ENCODE measurements around the gene UNC119B.

The UNC119B gene

DNA sequence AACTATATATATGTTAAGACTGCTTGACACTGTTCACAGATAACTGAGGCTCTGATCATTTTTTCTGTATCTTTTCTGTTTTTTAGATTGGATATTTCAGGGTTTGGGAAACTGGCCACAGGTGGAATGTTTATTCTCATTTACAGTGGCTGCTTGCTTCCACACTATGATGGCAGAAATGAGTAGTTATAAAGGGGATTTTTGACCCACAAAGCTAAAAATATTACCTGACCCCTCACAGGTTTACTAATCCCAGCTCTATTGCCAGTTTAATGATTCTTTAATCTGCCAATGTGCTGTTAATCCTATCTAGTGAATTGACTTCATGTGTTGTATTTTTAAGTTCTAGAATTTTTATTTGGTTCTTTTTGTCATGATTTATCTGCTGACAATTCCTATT is 45.0 kb downstream of the UNC119B start:
- no peak overlapping the region for H3K27ac ChIP-seq
- TF ChIP-seq, protein P1, sequence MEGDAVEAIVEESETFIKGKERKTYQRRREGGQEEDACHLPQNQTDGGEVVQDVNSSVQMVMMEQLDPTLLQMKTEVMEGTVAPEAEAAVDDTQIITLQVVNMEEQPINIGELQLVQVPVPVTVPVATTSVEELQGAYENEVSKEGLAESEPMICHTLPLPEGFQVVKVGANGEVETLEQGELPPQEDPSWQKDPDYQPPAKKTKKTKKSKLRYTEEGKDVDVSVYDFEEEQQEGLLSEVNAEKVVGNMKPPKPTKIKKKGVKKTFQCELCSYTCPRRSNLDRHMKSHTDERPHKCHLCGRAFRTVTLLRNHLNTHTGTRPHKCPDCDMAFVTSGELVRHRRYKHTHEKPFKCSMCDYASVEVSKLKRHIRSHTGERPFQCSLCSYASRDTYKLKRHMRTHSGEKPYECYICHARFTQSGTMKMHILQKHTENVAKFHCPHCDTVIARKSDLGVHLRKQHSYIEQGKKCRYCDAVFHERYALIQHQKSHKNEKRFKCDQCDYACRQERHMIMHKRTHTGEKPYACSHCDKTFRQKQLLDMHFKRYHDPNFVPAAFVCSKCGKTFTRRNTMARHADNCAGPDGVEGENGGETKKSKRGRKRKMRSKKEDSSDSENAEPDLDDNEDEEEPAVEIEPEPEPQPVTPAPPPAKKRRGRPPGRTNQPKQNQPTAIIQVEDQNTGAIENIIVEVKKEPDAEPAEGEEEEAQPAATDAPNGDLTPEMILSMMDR (conservative IDR thresholded peaks at IDR 0.05) = no peak
- TF ChIP-seq ZFX (IDR thresholded peaks at IDR 0.05) = no peak

GRCh38 chr12:120757226-120757742 is 47.0 kb downstream of the UNC119B start:
- H3K27ac ChIP-seq = no peak overlapping the region
- no peak for TF ChIP-seq ZFX (IDR thresholded peaks at IDR 0.05)
- TF ChIP-seq, protein P1 (conservative IDR thresholded peaks at IDR 0.05) = no peak

- no peak for TF ChIP-seq ZFX (IDR thresholded peaks at IDR 0.05)
- TF ChIP-seq, protein P1 (conservative IDR thresholded peaks at IDR 0.05) = no peak
- no peak overlapping the region for H3K27ac ChIP-seq
These were observed 47.7 kb downstream of the UNC119B start for GRCh38 chr12:120757949-120758348.

DNA sequence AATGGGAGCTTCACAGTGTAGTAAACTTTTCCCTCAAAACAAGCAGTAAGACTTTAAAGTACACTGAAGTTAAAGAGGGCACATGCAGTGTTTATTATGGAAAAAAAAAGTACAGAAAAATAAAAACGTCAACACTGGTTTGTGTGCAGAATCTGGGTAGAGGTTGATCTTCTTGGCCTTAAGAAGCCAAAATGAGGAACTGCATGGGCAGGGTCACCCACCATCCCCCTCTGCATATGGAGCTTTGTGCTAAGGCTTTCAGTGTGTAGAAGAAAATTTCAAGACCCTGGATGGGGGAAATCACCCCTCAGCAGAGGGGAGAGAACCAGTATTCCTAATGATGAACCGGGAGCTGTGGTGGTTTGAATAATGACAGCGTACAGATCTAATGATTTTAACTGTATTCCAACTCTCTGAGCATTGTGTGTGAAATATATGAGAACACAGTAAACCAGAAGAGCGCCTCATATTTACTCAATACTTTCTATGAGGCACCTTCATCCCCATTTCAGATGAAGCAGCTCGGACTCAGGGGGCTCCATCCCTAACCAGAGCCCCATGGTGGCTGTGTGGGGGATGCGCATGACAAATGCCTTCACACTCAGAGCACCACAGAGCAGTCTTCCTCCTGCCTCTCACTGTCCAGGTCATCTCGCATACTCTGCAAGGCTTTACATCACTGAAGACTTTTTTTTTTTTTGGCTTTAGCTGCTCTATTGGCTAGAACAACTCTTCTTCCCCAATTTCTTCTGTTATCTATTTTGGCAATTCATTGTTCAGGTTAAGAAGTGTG is 48.7 kb downstream of the UNC119B start:
- H3K27ac ChIP-seq = no peak overlapping the region
- TF ChIP-seq ZFX (IDR thresholded peaks at IDR 0.05) = no peak
- TF ChIP-seq, protein P1 (conservative IDR thresholded peaks at IDR 0.05) = no peak

DNA sequence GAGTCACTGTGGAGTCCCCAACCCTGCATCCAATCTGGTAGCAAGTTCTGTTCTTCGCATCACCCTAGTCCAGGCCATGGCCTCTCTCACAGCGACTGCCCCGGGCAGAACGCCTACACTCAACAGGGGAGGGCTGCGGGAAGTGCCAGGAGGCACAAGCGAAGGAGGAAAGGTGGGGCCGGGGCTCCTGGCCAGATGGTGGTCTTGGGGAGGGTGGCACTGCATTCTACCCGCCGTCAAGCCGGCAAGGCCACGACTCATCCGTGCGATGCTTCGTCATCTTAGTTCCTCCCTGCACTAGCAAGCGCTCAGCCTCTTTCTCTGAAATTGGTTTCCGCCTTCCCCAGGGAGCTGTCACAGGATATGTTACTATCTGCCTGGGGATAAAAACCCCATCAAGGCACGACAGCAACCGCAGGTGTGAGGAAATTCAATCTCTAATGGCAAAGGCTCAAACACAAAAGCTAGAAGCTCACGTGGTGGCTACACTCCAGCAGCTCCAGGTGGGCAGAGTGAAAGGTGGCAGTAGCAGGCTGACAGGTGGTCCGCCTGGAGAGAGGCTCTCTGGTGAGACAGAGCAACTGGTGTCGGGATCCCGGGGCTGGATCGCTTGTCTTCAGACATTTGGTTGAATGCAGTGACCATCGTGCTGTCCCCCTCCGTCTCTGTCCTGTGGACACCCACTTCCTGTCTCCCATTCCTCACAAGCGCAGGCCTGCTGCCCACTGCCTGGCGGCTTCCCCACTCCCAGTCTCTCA is 49.5 kb downstream of the UNC119B start:
- TF ChIP-seq, protein P1 (conservative IDR thresholded peaks at IDR 0.05) = no peak
- no peak for TF ChIP-seq ZFX (IDR thresholded peaks at IDR 0.05)
- H3K27ac ChIP-seq = no peak overlapping the region

DNA sequence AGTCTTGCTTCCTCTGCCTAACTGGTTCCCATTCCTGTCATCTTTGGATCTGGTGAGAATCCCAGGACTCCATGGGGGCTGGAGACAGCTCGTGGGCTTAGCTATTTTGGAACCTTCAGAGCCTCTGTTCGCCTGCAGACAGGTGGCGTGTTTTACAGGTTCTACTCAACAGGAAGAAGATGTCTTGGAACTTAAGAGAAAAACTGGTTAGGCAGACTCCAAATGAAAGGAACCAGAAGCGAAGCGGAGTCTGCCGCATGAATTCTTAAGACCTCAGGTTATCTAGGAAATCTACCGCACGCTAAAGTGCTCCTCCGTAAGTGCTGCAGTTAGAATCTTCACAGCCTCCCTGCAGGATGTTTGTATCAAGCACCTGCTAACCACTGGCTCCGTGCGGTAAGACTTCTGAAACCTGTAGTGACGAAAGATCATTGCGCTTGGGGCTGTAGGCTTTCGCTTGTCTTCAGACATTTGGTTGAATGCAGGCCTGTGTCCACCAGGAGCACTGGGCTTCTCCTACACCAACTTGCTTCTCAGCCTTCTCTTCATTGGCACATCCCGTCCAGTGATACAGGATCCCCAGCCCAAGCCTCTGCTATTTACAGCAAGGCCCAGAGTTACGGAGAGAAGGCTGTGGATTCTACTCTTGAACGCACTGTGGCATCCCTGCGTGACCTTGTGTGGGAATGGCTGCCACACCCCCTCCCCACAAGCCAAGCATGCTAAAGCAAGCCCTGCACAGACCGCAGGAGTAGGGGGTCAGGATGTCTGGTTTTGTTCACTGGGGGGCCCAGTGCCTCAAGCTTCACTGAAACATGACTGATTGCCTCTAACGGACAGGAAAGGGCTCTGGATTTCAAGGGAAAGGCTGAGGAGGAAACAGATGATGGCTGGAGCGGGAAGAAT is 50.3 kb downstream of the UNC119B start:
- H3K27ac ChIP-seq = no peak overlapping the region
- TF ChIP-seq, protein P1 (conservative IDR thresholded peaks at IDR 0.05) = no peak
- no peak for TF ChIP-seq ZFX (IDR thresholded peaks at IDR 0.05)
